Measurements from ENCODE around the gene MRPL1.

MRPL1 gene

DNA sequence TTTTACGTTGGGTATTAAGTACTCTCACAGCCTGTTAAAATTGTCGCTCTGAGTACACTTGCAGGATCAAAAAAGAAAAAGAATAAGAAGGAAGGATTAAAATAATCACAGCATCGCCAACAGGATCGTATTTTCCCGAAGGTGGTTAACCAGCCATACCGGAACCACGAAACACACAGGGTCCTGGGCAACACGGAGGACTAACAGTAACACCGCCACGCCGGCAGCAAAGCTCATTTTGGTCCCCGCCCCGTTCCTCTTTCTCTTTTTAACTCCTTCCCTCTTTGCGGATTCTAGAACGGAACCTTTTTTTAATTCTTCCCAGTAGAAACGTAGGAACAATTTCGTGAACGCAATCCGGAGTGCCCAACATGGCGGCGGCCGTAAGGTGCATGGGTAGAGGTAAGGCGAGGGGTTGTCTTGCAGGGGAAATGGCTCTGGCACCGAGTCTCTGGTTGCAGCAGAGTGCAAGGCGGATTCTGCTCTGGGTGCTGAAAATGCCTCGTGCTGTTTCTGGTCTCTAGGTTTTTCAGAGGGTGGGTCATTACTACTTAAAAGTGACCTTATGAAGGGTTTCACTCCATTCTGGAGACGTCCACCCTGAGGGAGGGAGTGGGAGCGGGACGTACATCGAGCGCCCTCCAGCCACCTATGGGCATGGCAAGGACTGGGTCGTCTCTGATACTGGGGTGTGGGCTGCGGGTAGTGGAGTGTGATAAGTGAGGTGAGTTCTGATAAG, at the start of gene MRPL1:
MRPL1 (plus strand) TSS at position 353 of the 739 bp plus-strand sequence; CDS start at position 372, 19 bp downstream.
- peak; percentile 92 to 98 (median 98) for DNase-seq

DNA sequence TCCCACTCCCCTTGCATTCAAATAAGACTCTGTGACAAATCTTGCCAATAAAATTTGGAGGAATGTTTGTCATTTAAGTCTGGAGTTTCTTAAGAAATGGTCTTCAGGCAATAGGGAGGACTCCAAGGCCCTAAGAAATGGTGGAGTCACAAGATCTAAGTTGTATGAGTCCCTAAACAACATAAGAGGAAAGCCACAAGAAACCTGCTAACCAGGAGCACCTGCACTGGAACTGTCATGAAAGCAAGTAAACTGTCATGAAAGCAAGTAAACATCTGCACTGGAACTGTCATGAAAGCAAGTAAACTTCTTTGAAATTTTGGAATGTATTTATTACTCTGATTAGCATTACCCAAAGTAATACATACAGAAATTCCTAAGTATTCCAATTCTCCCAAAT, 47.0 kb upstream of the MRPL1 start:
- DNase-seq, result peak in 1 of 3 experiments; percentile 4

DNA sequence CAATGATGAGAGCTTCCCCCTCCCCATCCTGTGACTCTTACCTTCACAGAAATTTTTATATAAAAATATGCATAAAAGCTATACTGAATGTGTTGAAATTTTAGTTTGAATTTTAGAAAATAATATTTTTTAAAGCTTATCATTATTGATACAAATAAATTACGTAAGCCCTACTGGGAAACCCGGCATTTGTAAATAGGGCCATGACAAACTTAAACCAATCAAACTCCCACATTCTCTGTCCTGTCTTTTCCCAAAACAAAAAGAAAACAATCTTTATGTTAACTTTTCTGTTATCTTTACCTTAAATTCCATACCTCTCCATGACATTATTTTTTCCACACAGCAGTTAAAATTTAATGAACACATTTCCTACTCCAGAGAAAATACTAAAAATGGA, 46.1 kb upstream of the MRPL1 start:
- DNase-seq, result no peak

DNA sequence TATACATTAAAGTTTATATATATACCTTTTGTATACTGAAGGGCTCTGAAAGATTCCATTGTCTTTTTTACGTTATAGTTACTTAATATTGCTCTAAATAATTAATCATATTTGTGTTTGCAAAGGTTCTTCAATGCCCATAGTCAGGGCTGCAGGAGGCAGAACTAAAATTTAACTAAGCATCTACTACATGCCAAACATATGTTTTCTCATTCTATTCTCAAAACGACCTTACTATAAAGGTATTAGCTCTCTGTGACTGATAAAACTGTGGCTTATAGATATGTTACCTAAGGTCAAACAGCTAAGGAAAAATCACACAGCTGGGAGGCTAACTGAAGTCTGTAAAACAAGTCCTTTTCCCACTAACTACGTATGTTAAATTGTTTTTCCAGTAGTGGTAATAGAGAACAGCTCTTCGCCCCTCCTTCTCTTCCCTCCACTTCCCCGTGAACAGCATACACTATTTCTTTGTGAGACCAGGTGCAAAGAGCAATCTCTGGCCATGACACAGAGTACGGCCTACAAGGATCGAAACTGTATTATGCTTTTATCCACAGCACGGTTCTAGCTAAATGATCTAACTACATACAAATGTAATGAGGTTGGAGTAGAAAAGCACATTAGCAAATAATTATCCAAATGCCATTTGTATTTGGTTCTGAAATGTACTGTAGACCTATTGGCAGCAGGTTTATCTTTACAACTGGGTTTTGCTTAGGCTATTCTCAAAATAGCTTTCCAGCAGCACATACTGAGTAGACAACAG, 45.1 kb upstream of the MRPL1 start:
- peak in 2 of 3 experiments; percentile 35 to 68 for DNase-seq

DNA sequence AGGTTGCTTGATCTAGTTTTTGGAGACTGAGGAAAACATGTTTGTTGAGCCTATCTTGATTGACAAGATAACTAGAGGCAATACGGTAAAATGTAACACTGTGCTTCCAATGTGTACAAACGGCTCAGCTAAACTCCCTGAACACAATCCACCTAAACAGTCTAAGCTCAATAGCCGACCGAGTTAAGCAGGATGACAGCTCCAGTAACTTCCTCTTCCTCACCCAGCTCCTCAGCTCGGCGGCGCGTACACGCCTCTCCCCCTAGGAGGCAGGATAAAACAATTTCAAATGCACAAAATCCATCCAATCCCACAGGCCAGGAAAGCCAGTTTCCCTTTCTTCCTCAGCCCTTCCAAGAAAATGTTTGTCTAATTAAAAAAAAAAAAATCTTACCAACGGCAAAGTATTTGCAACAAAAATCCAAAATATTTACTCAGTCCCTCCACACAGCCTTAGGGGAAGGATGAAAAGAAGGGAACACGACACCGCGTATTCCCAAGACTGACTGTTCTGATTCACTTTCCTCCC, 44.5 kb upstream of the MRPL1 start:
- DNase-seq, result peak; percentile 78 to 87 (median 86)

DNA sequence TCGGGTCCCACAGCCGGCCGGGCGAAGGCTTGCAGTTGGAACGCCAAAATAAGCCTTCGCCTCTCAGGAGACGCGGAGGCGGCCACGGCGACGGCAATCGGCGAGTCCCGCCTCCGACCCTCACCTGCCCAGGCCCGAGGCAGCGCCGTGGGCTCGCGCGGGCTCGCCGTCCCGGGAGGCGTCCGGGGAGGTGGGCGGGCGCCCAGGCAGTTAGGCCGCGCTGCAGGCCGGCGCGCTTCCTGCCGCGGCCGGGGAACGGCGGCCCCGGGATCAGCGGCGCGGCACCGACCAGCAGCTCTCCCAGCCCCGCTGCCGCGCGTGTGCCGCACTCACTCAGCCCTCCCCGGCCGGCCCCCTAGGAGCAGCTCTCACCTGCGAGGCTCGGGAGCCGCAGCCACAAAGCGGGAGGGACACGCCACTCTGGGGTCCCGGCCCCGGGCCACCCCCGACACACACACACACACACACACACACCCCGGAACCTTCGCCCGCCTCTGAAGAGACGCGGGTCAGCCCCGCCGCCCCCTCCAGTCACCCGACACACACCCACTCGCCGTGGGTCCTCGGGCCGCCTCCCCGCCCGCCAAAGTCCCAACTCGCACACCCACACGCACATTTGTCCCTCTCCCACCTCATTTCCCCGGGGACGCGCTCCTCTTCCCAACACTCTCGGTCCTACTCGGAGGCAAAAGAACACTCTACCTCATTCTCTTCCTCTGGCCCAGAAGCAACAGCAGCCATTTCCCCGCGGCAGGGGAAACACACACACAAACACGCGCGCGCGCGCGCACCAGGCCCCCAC, 43.8 kb upstream of the MRPL1 start, which contains the start of gene CNOT6L:
CNOT6L (minus strand) TSS at position 767 of the 802 bp plus-strand sequence; CDS start at position 707, 60 bp downstream.
- DNase-seq, result peak; percentile 71 to 78 (median 72)

DNA sequence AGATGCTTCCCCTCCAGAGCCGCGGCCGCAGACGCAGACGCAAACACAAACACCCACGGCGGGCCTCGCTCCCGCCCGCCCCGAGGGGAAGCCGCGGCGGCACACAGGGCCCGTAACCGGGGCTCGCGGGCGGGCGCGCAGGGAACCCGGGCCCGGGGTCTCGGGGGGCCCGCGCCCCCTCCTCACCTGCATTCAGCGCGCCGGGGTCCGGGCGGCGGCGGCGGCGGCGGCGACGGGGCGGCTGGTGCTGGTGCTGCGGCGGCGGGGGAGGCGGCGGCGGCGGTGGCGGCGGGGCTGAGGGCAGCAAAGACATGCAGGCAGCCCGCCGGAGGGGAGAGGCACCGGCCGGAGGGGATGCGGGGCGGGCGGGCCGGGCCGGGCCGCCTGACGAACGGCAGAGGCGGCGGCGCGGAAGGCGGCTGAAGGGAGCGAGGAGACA, 43.2 kb upstream of the MRPL1 start:
- peak in 1 of 3 experiments; percentile 61 for DNase-seq

DNA sequence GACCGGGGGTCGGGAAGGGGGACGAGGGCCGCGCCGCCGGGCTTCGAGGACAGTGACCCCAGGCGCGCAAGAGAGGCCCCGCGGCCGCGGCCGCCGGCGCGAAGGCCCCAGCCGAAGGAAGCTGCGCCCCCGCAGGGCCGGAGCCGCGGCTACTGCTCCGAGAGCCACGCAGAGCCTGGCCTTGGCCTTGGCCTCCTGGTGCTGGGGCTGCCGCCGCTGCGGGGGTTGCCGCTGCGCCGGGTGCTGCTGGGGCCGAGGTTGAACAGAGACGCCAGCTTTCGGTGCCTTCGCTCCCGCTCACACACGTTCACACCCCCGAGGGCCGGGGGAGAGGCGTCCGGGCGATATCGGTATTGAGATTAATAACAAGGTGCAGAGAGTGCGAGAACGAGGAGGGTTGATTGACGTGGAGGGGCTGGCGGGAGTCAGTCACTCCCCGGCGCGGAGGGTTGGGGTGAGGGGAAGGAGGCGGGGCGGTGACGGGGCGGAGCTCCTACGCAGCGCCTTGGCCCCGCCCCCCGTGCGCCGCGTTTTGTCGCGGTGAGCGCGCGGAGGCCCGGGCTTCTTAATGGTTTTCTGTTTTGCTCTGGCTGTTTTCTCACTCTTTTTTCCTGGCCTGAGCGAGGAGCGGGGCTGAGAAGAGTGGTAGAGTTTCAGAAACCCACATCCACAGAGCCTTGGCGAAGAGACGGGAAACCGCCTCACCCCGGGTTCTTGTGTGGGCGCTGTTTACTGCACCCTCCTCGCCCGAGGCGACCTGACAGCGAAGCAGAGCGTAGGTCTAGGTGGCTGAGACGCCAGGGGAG, 42.6 kb upstream of the MRPL1 start:
- peak; percentile 94 to 96 (median 95) for DNase-seq

DNA sequence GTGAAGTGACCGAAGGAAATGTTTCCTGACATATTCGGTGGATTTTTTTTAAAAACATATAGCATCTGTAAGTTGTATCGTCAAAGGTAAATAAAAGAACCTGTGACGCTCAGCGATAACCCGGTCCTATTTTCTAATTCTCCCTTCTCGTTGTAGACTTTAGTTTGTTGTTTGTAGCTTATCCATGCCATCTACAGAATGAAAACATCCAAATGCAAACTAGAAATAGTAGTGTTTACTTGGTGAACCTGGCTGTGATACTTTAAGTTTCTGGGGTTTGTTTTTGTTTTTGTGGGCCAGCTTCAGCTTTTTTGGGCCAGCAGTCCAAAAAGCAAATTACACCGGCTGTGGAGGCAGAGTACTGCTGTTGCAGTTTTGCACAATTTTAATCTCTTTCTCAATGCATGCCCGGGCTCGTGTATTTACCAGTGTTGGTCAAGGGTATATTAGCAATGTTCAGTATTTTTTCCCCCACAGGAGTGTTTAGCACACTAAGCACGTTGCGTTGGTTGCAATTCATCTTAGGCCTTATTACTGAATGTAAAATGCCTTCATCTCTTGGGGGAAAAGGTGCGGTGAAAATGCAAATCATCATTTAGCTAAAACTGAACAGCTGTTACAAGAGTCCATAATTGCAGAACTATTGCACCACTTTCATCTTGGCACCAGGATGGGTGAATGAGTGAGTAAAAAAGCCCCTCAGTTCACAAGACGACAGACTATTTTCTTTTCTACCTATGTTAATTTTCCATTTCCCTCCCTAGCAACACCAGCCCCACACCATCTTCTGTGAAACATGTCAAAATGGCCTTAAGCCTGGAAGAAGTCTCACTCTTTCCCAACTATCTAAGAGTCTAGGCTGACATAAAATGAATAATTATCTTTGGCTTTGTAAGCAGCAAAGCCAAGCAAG, 41.7 kb upstream of the MRPL1 start:
- peak in 2 of 3 experiments; percentile 43 to 66 for DNase-seq

DNA sequence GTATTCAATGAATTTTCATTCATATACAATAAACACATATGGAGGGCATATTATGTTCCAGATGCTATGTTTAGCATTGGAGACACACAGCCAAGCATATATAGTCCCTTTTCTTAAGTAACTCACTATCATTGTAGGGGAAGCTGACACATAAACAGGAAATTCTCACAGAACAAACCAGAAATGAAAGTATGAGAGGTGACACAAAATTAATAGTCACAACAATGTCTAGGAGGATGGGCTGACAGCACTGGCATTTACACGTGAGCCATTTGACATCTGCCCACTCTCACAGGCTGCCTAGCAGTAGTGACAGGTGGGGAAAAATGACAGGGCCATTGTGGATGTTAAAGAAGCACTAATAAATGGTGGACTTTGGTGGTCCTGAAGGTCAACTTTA, 40.9 kb upstream of the MRPL1 start:
- no peak for DNase-seq

DNA sequence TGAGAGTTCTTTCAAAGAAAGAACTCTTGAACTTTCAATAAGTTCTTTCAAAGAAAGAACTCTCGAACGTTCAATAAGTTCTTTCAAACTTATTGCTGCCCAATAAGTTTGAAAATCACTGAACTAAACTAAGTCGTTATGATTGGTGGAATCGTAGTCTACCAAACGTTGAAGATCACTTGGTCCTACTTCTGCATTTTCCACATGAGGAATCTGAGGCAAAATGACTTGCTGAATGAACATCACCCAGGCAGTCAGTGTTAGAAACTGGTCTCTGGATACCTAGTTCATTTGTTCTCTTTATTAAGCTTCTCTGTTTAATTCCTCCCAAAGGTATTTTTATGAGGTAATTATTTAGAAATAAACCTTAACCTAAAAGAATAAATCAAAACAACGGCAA, 36.4 kb upstream of the MRPL1 start:
- DNase-seq, result no peak

DNA sequence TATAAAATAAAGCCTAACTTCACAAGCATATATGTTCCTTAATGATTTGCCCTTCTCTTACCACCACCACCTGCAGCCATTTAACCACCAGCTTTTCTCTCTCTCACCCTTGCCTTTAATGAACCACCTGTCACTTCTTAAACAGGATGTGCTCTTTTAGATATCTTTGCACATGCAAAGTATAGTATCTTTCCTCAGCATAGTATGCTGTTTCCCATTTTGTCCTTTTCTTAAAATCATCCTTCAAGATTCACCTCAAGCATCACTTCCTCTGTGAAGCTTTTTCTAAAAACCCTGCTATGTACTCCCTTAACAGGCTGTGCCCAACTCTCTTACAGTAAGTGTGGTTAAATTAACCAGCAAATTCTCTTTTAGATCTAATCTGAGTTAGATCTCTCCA, 35.3 kb upstream of the MRPL1 start:
- peak in 1 of 3 experiments; percentile 18 for DNase-seq

DNA sequence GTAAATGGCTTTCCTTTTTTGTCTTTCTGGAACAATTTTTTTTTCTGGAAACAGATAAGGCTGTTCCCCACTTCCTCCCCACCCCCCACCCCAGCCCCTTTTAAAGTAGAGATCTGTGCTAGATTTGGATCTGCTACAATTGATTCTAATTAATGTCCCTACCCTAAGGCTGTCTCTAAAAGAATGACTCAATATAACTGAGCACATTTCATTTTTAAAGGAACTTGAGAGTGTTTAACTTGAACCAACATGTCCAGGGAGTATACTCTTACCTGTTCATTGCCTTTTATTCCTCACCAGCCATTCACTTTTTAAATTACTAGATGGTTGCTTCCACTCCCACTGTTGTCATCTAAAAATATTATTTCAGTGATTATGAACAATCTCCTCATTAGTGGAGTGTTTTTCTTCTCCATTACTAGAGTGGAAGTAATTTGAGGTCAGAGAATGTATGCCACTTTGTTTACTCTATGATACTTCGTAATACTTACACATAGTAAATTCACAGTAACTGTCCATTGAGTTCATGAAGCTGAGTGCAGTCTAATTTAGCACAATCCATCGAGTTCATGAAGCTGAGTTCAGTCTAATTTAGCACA, 29.4 kb upstream of the MRPL1 start:
- peak in 1 of 3 experiments; percentile 42 for DNase-seq

DNA sequence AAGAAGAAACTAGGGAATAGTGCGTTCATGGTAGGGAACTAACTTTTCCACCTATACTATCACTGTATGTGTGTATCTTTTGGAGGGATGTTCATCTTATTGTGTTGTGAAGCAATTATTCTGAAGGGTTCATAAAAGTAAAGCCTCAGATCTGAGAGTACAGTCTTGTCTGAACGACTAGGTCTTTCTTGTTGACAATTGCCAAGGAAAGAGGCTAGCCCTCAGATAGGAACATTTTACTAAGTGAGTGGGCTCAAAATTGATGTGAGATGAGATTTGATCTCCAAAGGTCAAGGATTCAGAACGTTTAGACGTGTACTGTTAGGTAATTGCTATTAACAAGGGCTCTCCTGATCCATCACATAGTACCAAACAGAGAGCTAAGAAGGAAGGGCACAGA, 28.2 kb upstream of the MRPL1 start:
- no peak for DNase-seq

DNA sequence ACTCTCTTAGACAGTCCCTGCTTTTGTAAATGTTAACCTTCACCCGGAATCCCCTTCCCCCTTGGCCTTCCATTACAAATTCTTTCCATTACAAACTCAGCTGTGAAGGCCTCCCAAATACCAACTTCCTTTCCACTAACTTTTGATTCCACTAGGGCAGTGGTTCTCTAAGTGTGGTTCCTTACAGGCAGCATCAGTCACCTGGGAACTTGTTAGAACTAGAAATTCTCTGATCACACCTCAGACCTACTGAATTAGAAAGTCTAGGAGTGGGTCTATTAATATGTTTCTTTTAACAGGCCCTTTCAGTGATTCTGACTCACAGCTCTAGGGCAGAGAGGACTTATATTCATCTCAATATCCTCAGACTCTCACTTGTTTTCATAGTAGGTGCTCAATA, 19.0 kb upstream of the MRPL1 start:
- no peak for DNase-seq

DNA sequence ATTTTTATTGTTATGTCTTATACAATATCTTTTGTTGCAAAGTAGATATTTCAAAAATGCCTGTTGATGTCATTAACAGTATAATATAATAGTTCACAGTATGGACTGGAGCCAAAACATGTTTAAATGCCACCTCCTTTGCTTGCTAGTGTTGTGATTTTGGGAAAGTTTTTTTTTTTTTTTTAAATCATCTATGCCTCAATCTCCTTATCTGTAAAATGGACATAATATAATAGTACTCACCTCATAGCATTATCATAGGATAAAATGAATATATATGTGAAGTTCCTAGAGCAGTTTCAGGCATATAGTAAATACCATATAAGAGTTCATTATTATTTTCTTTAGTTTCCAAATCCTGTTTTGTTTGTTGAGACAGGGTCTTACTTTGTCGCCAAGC, 18.3 kb upstream of the MRPL1 start:
- DNase-seq, result no peak

DNA sequence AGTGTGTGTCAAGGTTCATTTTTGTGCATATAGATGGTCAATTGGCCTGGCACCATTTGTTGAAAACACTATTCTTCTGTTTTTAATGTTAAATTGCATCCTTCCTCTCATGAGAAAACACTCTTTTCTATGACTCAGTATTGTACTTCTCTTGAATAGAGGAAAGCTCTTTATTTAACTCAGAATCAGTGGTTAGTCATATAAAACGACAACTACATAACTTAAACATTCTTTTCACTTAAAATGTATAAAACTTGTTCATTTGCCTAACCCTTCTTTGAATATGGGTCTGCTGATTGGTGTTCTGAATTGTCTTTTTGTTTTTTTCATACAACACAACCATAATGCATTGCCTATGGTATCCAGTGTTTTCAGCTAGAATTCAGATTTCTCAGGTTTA, 17.2 kb upstream of the MRPL1 start:
- DNase-seq, result no peak

DNA sequence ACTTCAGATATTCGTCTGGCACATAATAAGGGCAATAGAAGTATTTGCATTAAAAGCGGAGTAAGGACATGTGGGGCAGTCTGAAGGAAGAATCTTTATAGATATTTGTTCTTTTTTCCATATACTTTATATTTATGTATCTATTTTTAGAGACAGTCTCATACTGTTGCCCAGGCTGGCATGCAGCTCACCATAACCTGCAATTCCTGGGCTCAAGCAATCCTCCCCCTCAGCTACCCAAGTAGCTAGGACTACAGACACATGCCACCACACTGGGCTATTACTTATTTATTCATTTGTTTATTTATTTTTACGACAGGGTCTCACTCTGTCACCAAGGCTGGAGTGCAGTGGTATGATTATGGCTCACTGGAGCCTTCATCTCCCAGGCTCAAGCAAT, 16.7 kb upstream of the MRPL1 start:
- no peak for DNase-seq

DNA sequence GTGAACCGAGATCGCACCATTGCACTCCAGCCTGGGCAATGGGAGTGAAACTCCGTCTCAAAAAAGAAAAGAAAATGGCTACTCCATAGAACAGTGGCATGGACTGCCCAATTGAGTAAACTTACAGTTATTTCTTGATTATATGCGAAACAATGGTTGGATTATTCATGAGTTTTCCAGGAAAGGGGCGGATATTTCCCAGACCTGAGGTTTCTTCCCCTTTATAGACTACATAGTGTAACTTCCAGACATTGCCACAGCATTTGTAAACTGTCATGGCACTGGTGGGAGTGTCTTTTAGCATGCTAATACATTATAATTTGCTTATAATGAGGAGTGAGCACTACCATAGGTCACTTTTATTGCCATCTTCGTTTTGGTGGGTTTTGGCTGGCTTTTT, 14.1 kb upstream of the MRPL1 start:
- no peak for DNase-seq

DNA sequence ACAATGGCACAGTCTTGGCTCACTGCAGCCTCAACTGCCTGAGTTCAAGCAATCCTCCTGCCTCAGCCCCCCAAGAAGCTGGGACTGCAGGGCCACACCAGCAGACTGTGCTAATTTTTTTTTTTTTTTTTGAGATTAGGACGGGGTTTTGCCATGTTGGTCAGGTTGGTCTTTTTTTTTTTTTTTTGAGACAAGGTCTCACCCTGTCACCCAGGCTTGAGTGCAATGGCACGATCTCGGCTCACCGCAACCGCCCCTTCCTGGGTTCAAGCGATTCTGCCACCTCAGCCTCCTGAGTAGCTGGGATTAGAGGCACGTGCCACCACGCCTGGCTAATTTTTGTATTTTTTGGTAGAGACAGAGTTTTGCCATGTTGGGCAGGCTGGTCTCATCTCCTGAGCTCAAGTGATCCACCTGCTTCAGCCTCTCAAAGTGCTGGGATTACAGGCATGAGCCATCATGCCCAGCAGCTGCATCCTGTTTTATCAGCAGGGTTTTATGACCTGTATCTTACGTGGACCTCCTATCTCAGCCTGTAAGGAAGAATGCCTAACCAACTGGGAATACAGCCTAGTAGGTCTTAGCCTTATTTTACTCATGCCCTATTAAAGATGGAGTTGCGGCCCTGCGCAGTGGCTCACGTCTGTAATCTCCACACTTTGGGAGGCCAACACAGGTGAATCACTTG, 13.2 kb upstream of the MRPL1 start:
- peak in 2 of 3 experiments; percentile 40 to 64 for DNase-seq
